GM03348 (cell line): ENCODE data around the gene SLC35F1.

ENCODE experiments used
- DNase-seq: peaks from one replicate; pipeline ENCODE4 v3.0.0; 2012; ENCODE audit warnings: low spot score

Gene SLC35F1

GRCh38 chr6:118200160-118200559 is 293.1 kb downstream of the SLC35F1 start:
- no peak for DNase-seq

GRCh38 chr6:118202517-118202916 is 295.5 kb downstream of the SLC35F1 start:
- no peak for DNase-seq

GRCh38 chr6:118203545-118203944 is 296.5 kb downstream of the SLC35F1 start:
- no peak for DNase-seq

- DNase-seq, result no peak
Measured at GRCh38 chr6:118206221-118206620, 299.2 kb downstream of the SLC35F1 start.

- DNase-seq, result no peak
Measured at GRCh38 chr6:118207947-118208346, 300.9 kb downstream of the SLC35F1 start.

- no peak for DNase-seq
Measured at GRCh38 chr6:118212451-118213173, 305.5 kb downstream of the SLC35F1 start.

- DNase-seq, result no peak
Measured at GRCh38 chr6:118215269-118215668, 308.2 kb downstream of the SLC35F1 start.

- no peak for DNase-seq
Measured at GRCh38 chr6:118216751-118217150, 309.7 kb downstream of the SLC35F1 start.

- DNase-seq, result no peak
Measured at GRCh38 chr6:118218156-118218555, 311.1 kb downstream of the SLC35F1 start.

GRCh38 chr6:118220429-118221128 is 313.5 kb downstream of the SLC35F1 start:
- no peak for DNase-seq

GRCh38 chr6:118223316-118223715 is 316.3 kb downstream of the SLC35F1 start:
- DNase-seq, result no peak

- no peak for DNase-seq
Measured at GRCh38 chr6:118228886-118229285, 321.8 kb downstream of the SLC35F1 start.

GRCh38 chr6:118240878-118241528 is 333.9 kb downstream of the SLC35F1 start:
- DNase-seq, result no peak

GRCh38 chr6:118246406-118246805 is 339.3 kb downstream of the SLC35F1 start:
- DNase-seq, result no peak

- DNase-seq, result no peak
Measured at GRCh38 chr6:118248171-118248570, 341.1 kb downstream of the SLC35F1 start.

- DNase-seq, result no peak
Measured at GRCh38 chr6:118249680-118250079, 342.6 kb downstream of the SLC35F1 start.

- no peak for DNase-seq
Measured at GRCh38 chr6:118252474-118252873, 345.4 kb downstream of the SLC35F1 start.

- no peak for DNase-seq
Measured at GRCh38 chr6:118253741-118254140, 346.7 kb downstream of the SLC35F1 start.

- no peak for DNase-seq
Measured at GRCh38 chr6:118260833-118261232, 353.8 kb downstream of the SLC35F1 start.

GRCh38 chr6:118263921-118264486 is 356.9 kb downstream of the SLC35F1 start:
- peak; percentile 15 for DNase-seq

- no peak for DNase-seq
Measured at GRCh38 chr6:118269659-118270058, 362.6 kb downstream of the SLC35F1 start.

- no peak for DNase-seq
Measured at GRCh38 chr6:118277631-118278030, 370.6 kb downstream of the SLC35F1 start.

- DNase-seq, result no peak
Measured at GRCh38 chr6:118280210-118280609, 373.1 kb downstream of the SLC35F1 start.
